ES-I3 (cell line): Measurements from ENCODE around the gene FGF8.
A peak's percentile ranks its signal among the peaks of the same experiment; 100 is the strongest.

Experiments
- H3K36me3 ChIP-seq: 2 replicates; pipeline ENCODE4 v1.6.1; 2013; ENCODE audit warnings: mild to moderate bottlenecking, low read length, control low read depth, moderate library complexity; ENCODE audit not compliant: insufficient read depth
- H3K4me1 ChIP-seq: 2 replicates; pipeline ENCODE4 v1.6.1; 2013; ENCODE audit warnings: mild to moderate bottlenecking, control low read depth, low read length; ENCODE audit not compliant: insufficient read depth
- H3K9ac ChIP-seq: 2 replicates; pipeline ENCODE4 v1.6.1; 2013; ENCODE audit warnings: low read depth, mild to moderate bottlenecking, low read length, moderate library complexity
- H3K9me3 ChIP-seq: 2 replicates; pipeline ENCODE4 v1.6.1; 2013; ENCODE audit warnings: mild to moderate bottlenecking, low read length, moderate library complexity; ENCODE audit not compliant: control insufficient read depth, insufficient read depth

Gene FGF8

GRCh38 chr10:101775273-101776160 lies at the start of gene FGF8:
FGF8 (minus strand) TSS chr10:101776114; CDS start chr10:101775900, 214 bp downstream.
- Histone ChIP-seq H3K9me3 (no peaks in the 10 kb centered on the region; the same call in 1 of the 2 replicates), H3K4me1 (peaks cover 34% of the 10 kb centered on the region), H3K9ac (peak within 1 kb of the TSS; percentile 38; the same call in 1 of the 2 replicates), H3K36me3 (no peaks in the 10 kb centered on the region)

- no peaks in the 10 kb centered on the region for H3K9me3 ChIP-seq
- H3K4me1 ChIP-seq = 0 out of 2 replicates have a peak, but pooled peaks cover 3% of the 10 kb centered on the region
- no peaks in the 10 kb centered on the region for H3K36me3 ChIP-seq
- no peak overlapping the region for H3K9ac ChIP-seq
Measured at GRCh38 chr10:101824736-101825135, 48.8 kb upstream of the FGF8 start.

- peak overlapping the region; percentile 75 for H3K9ac ChIP-seq
- H3K4me1 ChIP-seq = peaks cover 2% of the 10 kb centered on the region; the same call in 1 of the 2 replicates
- no peaks in the 10 kb centered on the region for H3K36me3 ChIP-seq
Measured at GRCh38 chr10:101818872-101819633, 43.1 kb upstream of the FGF8 start.

GRCh38 chr10:101818119-101818871 lies 42.4 kb upstream of the FGF8 start, which contains the start of gene OGA:
OGA (minus strand) TSS chr10:101818444; CDS start chr10:101818022, 422 bp downstream.
- peaks cover 4% of the 10 kb centered on the region; the same call in 1 of the 2 replicates for H3K4me1 ChIP-seq
- peak within 1 kb of the TSS; percentile 97 for H3K9ac ChIP-seq
- H3K9me3 ChIP-seq = no peaks in the 10 kb centered on the region
- no peaks in the 10 kb centered on the region; the same call in 1 of the 2 replicates for H3K36me3 ChIP-seq

More at GRCh38 chr10:101818872-101819633, 43.1 kb upstream of the FGF8 start:
- H3K9me3 ChIP-seq = no peaks in the 10 kb centered on the region

- no peaks in the 10 kb centered on the region for H3K9me3 ChIP-seq
- peaks cover 4% of the 10 kb centered on the region; the same call in 1 of the 2 replicates for H3K4me1 ChIP-seq
- H3K36me3 ChIP-seq = no peaks in the 10 kb centered on the region; the same call in 1 of the 2 replicates
- peak overlapping the region; percentile 97 for H3K9ac ChIP-seq
Measured at GRCh38 chr10:101817337-101818118, 41.6 kb upstream of the FGF8 start.

GRCh38 chr10:101816913-101817336 lies 41.0 kb upstream of the FGF8 start:
- peaks cover 4% of the 10 kb centered on the region; the same call in 1 of the 2 replicates for H3K4me1 ChIP-seq
- peaks cover 2% of the 10 kb centered on the region; the same call in 1 of the 2 replicates for H3K36me3 ChIP-seq
- peak overlapping the region; percentile 97 for H3K9ac ChIP-seq
- no peaks in the 10 kb centered on the region for H3K9me3 ChIP-seq

- Histone ChIP-seq H3K9me3 (no peaks in the 10 kb centered on the region), H3K9ac (peak overlapping the region; percentile 97), H3K4me1 (peaks cover 4% of the 10 kb centered on the region; the same call in 1 of the 2 replicates), H3K36me3 (peaks cover 3% of the 10 kb centered on the region; the same call in 1 of the 2 replicates)
Measured at GRCh38 chr10:101816376-101816775, 40.5 kb upstream of the FGF8 start.

GRCh38 chr10:101814466-101815071 lies 38.7 kb upstream of the FGF8 start:
- H3K36me3 ChIP-seq = peaks cover 17% of the 10 kb centered on the region
- peak overlapping the region; percentile 97; the same call in 1 of the 2 replicates for H3K9ac ChIP-seq

GRCh38 chr10:101812606-101813005 lies 36.7 kb upstream of the FGF8 start:
- Histone ChIP-seq H3K9me3 (no peaks in the 10 kb centered on the region), H3K9ac (no peak overlapping the region), H3K4me1 (peaks cover 4% of the 10 kb centered on the region; the same call in 1 of the 2 replicates), H3K36me3 (peaks cover 20% of the 10 kb centered on the region)

More at GRCh38 chr10:101814466-101815071, 38.7 kb upstream of the FGF8 start:
- Histone ChIP-seq H3K9me3 (no peaks in the 10 kb centered on the region), H3K4me1 (peaks cover 4% of the 10 kb centered on the region; the same call in 1 of the 2 replicates)

GRCh38 chr10:101807158-101807557 lies 31.2 kb upstream of the FGF8 start:
- no peaks in the 10 kb centered on the region for H3K4me1 ChIP-seq
- no peak overlapping the region for H3K9ac ChIP-seq
- H3K9me3 ChIP-seq = no peaks in the 10 kb centered on the region
- peaks cover 35% of the 10 kb centered on the region for H3K36me3 ChIP-seq

GRCh38 chr10:101803511-101803910 lies 27.6 kb upstream of the FGF8 start:
- Histone ChIP-seq H3K36me3 (peaks cover 39% of the 10 kb centered on the region), H3K9me3 (no peaks in the 10 kb centered on the region), H3K9ac (no peak overlapping the region), H3K4me1 (no peaks in the 10 kb centered on the region)

GRCh38 chr10:101797403-101798059 lies 21.6 kb upstream of the FGF8 start:
- H3K4me1 ChIP-seq = no peaks in the 10 kb centered on the region
- no peaks in the 10 kb centered on the region for H3K9me3 ChIP-seq
- H3K36me3 ChIP-seq = peaks cover 60% of the 10 kb centered on the region
- no peak overlapping the region for H3K9ac ChIP-seq
